ENCODE data around the gene ZNF652. TPM values are rescaled to one million over a fixed set of nuclear protein-coding genes. Genes with fewer than 3 reads are reported as not detected.

The ZNF652 gene
- total and polyA plus RNA-seq, 9 donors, result 12.6 to 34.7 (median 17.0) TPM

DNA sequence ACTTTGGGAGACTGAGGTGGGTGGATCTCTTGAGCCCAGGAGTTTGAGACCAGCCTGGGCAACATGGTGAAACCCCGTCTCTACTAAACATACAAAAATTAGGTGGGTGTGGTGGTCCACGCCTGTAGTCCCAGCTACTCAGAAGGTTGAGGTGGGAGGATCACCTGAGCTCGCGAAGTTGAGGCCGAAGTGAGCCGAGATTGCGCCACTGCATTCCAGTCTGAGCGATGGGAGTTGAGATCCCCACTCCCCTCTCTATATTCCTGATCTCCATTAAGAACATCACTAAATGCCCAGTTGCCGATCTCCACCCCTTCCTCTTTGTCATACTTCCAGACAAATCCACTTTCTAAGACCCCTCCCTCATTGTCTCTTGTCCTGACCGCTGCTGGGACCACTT lies 24.3 kb upstream of the ZNF652 start:
- DNase-seq, result no peak
- no peaks in the 10 kb centered on the region for H3K9me3 ChIP-seq (replicated peaks; ENCODE audit: control insufficient read depth, low read depth, low read length)
- H3K36me3 ChIP-seq (ENCODE audit: control insufficient read depth, insufficient read depth, low read length), result no peaks in the 10 kb centered on the region
- peaks cover 7% of the 10 kb centered on the region for H3K4me1 ChIP-seq (ENCODE audit: control insufficient read depth, insufficient read depth, low read length)
- no peak overlapping the region for H3K4me3 ChIP-seq (ENCODE audit: low read length)
- no peaks in the 10 kb centered on the region for H3K27me3 ChIP-seq (ENCODE audit: control insufficient read depth, insufficient read depth, low read length)
- WGBS (ENCODE audit: insufficient coverage), result 88% methylated on average over 4 of the region's 10 CpGs
- H3K27ac ChIP-seq (ENCODE audit: low read length), result no peak overlapping the region

DNA sequence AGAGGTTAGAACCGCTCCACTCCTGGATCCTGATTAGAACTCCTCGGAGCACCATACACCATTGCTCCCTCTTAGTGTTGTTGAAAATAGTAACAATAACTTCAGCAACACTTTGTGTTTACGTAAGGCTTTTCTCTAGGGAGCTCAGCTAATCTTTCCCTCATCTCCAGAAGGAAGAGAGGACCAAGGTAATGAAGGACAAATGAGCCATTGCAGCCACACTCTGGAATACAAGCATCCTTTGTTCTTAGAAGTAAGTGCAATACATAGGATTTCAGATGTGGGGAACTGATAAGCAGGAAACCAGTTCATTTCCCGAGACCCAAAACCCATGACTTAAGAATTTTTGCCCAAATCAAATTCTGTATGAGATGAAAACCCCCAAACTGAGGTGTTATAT lies 22.9 kb upstream of the ZNF652 start:
- H3K36me3 ChIP-seq (ENCODE audit: control insufficient read depth, insufficient read depth, low read length), result no peaks in the 10 kb centered on the region
- no peaks in the 10 kb centered on the region for H3K27me3 ChIP-seq (ENCODE audit: control insufficient read depth, insufficient read depth, low read length)
- H3K4me1 ChIP-seq (ENCODE audit: control insufficient read depth, insufficient read depth, low read length), result no peaks in the 10 kb centered on the region
- DNase-seq, result no peak
- WGBS (ENCODE audit: insufficient coverage), result no CpG with 5 or more reads among the region's 4 CpGs
- no peaks in the 10 kb centered on the region for H3K9me3 ChIP-seq (replicated peaks; ENCODE audit: control insufficient read depth, low read depth, low read length)
- H3K4me3 ChIP-seq (ENCODE audit: low read length), result no peak overlapping the region
- H3K27ac ChIP-seq (ENCODE audit: low read length), result no peak overlapping the region

DNA sequence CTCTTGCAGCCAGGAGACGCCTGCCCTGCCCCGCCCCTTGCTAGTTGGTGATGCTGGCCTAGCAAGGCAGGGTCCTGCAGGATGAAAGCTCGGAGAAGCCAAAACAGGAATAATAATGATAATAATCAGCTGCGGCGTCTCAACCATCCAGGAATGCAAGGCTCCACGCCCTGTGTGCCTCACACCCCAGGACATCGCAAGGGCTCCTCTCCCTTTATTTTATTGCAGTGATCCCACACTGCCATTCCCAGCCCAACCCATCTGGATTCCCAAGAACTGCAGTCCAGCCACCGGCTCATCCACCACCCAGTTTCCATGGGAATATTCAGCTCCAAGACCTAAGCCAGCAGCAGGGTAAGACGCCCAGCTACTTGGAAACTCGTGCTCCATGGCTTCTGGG lies 21.0 kb upstream of the ZNF652 start:
- no peaks in the 10 kb centered on the region for H3K4me1 ChIP-seq (ENCODE audit: control insufficient read depth, insufficient read depth, low read length)
- H3K27ac ChIP-seq (ENCODE audit: low read length), result no peak overlapping the region
- no peak for DNase-seq
- H3K4me3 ChIP-seq (ENCODE audit: low read length), result no peak overlapping the region
- no peaks in the 10 kb centered on the region for H3K27me3 ChIP-seq (ENCODE audit: control insufficient read depth, insufficient read depth, low read length)
- whole genome bisulfite sequencing (ENCODE audit: insufficient coverage), result 80% methylated on average over 10 of the region's 10 CpGs
- H3K36me3 ChIP-seq (ENCODE audit: control insufficient read depth, insufficient read depth, low read length), result no peaks in the 10 kb centered on the region
- H3K9me3 ChIP-seq (replicated peaks; ENCODE audit: control insufficient read depth, low read depth, low read length), result no peaks in the 10 kb centered on the region

DNA sequence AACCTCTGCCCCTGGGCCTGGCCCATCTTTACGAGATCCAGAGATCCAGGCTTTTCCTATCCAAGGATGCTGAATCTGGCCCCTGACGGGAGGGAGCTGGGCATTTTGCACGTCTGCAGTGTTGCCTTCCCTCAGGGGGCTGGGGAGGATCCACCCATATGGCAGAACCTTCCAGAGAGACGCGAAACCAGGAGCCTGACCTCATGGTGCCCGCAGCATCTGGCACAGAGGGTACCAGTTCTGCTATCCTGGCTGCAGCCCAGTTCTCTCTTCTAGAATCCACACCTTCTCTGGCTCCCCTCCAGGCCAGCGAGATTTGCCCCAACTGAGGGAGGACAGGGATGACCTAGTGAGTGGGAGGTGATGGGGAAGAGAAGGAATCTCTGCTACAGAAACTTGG lies 20.5 kb upstream of the ZNF652 start:
- no peak overlapping the region for H3K27ac ChIP-seq (ENCODE audit: low read length)
- no peaks in the 10 kb centered on the region for H3K4me1 ChIP-seq (ENCODE audit: control insufficient read depth, insufficient read depth, low read length)
- H3K9me3 ChIP-seq (replicated peaks; ENCODE audit: control insufficient read depth, low read depth, low read length), result no peaks in the 10 kb centered on the region
- H3K36me3 ChIP-seq (ENCODE audit: control insufficient read depth, insufficient read depth, low read length), result no peaks in the 10 kb centered on the region
- H3K27me3 ChIP-seq (ENCODE audit: control insufficient read depth, insufficient read depth, low read length), result no peaks in the 10 kb centered on the region
- no peak overlapping the region for H3K4me3 ChIP-seq (ENCODE audit: low read length)
- DNase-seq, result no peak
- 58% methylated on average over 6 of the region's 7 CpGs for WGBS (ENCODE audit: insufficient coverage)

DNA sequence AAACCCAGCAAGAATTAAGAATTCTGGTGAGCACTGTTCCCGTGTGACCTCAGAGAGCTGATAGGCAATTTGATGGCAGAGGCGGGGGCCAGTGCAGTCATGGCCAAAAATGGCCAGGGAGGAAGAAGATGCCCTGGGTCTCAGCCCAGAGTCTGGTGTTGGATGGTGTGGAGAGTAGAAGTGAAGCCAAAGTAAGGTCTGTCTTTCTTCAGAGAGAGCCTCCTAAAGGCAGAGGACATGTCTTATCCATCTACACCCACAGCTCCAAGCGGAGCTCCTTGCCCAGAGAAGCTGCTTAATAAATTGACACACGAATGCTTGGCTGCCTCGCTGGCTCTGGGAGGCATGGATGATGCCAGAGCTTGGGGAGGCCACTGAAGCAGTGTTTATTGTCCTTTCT lies 19.7 kb upstream of the ZNF652 start:
- H3K27ac ChIP-seq (ENCODE audit: low read length), result no peak overlapping the region
- 67% methylated on average over 2 of the region's 5 CpGs for WGBS (ENCODE audit: insufficient coverage)

DNA sequence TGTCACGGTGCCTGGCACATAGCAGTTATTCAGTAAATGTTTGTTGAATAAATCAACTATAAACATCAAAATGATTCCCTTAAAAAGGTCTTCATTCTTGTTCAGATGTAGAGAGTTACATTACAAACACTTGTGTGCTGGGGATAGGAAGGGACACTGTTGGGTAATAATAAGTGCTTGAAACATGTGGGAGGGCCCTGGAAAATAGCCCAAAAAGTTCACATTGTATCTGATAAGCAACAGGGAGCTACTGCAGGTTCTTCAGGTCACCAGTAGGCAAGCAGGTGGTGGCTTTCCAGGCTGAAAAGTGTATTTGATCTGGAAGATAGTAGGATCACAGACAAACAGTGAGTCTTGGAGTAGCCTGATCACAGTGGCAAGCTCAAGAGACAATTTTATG lies 19.0 kb upstream of the ZNF652 start:
- Histone ChIP-seq H3K4me3 (ENCODE audit: low read length) (no peak overlapping the region), H3K36me3 (ENCODE audit: control insufficient read depth, insufficient read depth, low read length) (no peaks in the 10 kb centered on the region), H3K27ac (ENCODE audit: low read length) (no peak overlapping the region), H3K27me3 (ENCODE audit: control insufficient read depth, insufficient read depth, low read length) (no peaks in the 10 kb centered on the region), H3K9me3 (replicated peaks; ENCODE audit: control insufficient read depth, low read depth, low read length) (no peaks in the 10 kb centered on the region), H3K4me1 (ENCODE audit: control insufficient read depth, insufficient read depth, low read length) (no peaks in the 10 kb centered on the region)
- DNase-seq, result no peak
- no CpG with 5 or more reads among the region's 1 CpG for WGBS (ENCODE audit: insufficient coverage)

More for the DNA sequence above, 19.7 kb upstream of the ZNF652 start:
- no peaks in the 10 kb centered on the region for H3K36me3 ChIP-seq (ENCODE audit: control insufficient read depth, insufficient read depth, low read length)
- H3K9me3 ChIP-seq (replicated peaks; ENCODE audit: control insufficient read depth, low read depth, low read length), result no peaks in the 10 kb centered on the region
- no peak for DNase-seq
- no peaks in the 10 kb centered on the region for H3K27me3 ChIP-seq (ENCODE audit: control insufficient read depth, insufficient read depth, low read length)
- H3K4me3 ChIP-seq (ENCODE audit: low read length), result no peak overlapping the region
- H3K4me1 ChIP-seq (ENCODE audit: control insufficient read depth, insufficient read depth, low read length), result no peaks in the 10 kb centered on the region

DNA sequence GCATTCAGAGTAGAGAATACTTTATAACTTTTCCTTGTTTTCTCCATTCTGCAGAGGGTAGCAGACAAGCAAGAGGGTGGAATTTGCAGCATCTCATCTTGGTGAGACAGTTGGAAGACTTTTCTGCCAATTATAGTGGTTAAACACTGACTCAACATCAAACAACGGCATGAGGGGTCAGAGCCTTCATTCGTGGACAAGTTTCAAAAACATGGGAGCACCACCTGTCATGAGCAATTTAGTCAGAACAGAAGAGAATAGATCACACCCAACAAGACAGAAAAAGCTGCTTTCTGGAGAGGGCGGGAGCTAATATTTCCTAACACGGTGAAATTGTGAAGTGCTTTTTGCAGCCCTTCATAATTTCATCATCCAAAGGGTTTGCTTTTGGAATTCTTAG lies 17.9 kb upstream of the ZNF652 start:
- WGBS (ENCODE audit: insufficient coverage), result no CpG with 5 or more reads among the region's 4 CpGs
- H3K27ac ChIP-seq (ENCODE audit: low read length), result no peak overlapping the region
- no peaks in the 10 kb centered on the region for H3K4me1 ChIP-seq (ENCODE audit: control insufficient read depth, insufficient read depth, low read length)

DNA sequence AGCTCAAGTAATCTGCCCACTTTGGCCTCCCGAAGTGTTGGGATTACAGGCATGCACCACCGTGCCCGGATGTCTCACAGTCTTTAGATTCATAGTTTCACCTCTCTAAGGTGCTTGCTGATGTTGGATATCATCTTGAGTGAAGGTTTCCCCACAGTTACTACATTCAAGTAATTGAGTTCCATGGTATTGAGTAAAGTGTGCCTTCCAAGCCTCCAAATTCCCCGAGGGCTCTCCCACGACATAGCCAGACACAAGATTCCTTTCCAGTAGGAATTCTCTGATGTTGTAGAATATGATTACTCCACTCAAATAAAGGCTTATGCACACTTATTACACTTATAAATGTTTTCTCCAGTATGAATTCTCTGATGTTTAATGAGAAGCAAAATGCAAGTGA lies 16.3 kb upstream of the ZNF652 start:
- no CpG with 5 or more reads among the region's 5 CpGs for WGBS (ENCODE audit: insufficient coverage)
- Histone ChIP-seq H3K9me3 (replicated peaks; ENCODE audit: control insufficient read depth, low read depth, low read length) (no peaks in the 10 kb centered on the region), H3K36me3 (ENCODE audit: control insufficient read depth, insufficient read depth, low read length) (no peaks in the 10 kb centered on the region), H3K27me3 (ENCODE audit: control insufficient read depth, insufficient read depth, low read length) (no peaks in the 10 kb centered on the region), H3K4me3 (ENCODE audit: low read length) (no peak overlapping the region), H3K4me1 (ENCODE audit: control insufficient read depth, insufficient read depth, low read length) (no peaks in the 10 kb centered on the region), H3K27ac (ENCODE audit: low read length) (no peak overlapping the region)
- no peak for DNase-seq

More for the DNA sequence above, 17.9 kb upstream of the ZNF652 start:
- no peaks in the 10 kb centered on the region for H3K9me3 ChIP-seq (replicated peaks; ENCODE audit: control insufficient read depth, low read depth, low read length)
- H3K36me3 ChIP-seq (ENCODE audit: control insufficient read depth, insufficient read depth, low read length), result no peaks in the 10 kb centered on the region
- H3K4me3 ChIP-seq (ENCODE audit: low read length), result no peak overlapping the region
- no peak for DNase-seq
- no peaks in the 10 kb centered on the region for H3K27me3 ChIP-seq (ENCODE audit: control insufficient read depth, insufficient read depth, low read length)

DNA sequence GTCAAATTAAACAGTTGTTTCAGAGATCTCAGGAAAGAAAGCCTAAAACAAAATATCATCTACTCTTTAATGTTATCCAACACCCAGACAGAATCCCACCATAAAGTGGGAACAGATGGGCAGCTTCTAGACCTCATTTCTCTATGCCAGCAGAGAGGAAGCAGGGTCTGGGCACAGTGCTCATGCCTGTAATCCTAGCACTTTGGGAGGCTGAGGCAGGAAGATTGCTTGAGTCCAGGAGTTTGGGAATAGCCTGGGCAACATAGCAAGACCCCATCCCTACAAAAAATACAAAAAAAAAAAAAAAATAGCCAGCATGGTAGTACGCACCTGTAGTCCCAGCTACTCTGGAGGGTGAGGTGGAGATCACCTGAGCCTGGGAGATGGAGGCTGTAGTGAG lies 13.5 kb upstream of the ZNF652 start:
- no peak overlapping the region for H3K4me3 ChIP-seq (ENCODE audit: low read length)
- H3K27me3 ChIP-seq (ENCODE audit: control insufficient read depth, insufficient read depth, low read length), result no peaks in the 10 kb centered on the region
- no CpG with 5 or more reads among the region's 1 CpG for WGBS (ENCODE audit: insufficient coverage)
- H3K9me3 ChIP-seq (replicated peaks; ENCODE audit: control insufficient read depth, low read depth, low read length), result no peaks in the 10 kb centered on the region
- H3K27ac ChIP-seq (ENCODE audit: low read length), result no peak overlapping the region
- peaks cover 4% of the 10 kb centered on the region for H3K4me1 ChIP-seq (ENCODE audit: control insufficient read depth, insufficient read depth, low read length)
- no peaks in the 10 kb centered on the region for H3K36me3 ChIP-seq (ENCODE audit: control insufficient read depth, insufficient read depth, low read length)
- no peak for DNase-seq

DNA sequence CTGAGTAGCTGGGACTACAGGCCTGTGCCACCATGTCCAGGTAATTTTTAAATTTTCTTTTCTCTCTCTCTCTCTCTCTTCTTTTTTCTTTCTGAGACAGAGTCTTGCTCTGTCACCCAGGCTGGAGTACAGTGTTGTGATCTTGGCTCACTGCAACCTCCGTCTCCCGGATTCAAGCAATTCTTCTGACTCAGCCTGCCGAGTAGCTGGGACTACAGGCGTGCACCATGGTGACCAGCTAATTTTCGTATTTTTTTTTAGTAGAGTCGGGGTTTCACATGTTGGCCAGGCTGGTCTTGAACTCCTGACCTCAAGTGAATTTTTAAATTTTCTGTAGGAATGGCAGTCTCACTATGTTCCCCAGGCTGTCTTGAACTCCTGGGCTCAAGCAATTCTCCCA lies 11.1 kb upstream of the ZNF652 start:
- Histone ChIP-seq H3K27me3 (ENCODE audit: control insufficient read depth, insufficient read depth, low read length) (no peaks in the 10 kb centered on the region), H3K27ac (ENCODE audit: low read length) (no peak overlapping the region), H3K4me1 (ENCODE audit: control insufficient read depth, insufficient read depth, low read length) (peaks cover 4% of the 10 kb centered on the region), H3K4me3 (ENCODE audit: low read length) (no peak overlapping the region), H3K9me3 (replicated peaks; ENCODE audit: control insufficient read depth, low read depth, low read length) (no peaks in the 10 kb centered on the region), H3K36me3 (ENCODE audit: control insufficient read depth, insufficient read depth, low read length) (no peaks in the 10 kb centered on the region)
- 87% methylated on average over 5 of the region's 6 CpGs for WGBS (ENCODE audit: insufficient coverage)
- DNase-seq, result no peak

DNA sequence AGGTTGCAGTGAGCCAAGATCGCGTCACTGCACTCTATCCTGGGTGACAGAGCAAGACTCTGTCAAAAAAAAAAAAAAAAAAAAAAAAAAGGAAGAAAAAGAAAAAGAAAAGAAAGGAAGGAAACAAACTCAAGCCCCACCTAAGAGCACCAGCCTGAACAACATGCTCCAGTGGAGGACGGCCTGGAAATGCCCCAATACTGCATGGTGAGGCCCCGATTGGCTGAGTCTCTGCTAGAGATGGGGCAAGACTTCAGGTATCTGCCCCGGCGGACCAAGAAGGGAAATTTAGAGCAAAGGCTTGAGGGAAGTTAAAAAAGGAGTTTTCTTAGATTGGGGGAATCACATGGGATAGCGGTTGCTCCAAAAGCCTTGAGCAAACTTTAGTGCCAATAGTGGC lies 10.4 kb upstream of the ZNF652 start:
- no peaks in the 10 kb centered on the region for H3K36me3 ChIP-seq (ENCODE audit: control insufficient read depth, insufficient read depth, low read length)
- H3K9me3 ChIP-seq (replicated peaks; ENCODE audit: control insufficient read depth, low read depth, low read length), result no peaks in the 10 kb centered on the region
- no peak overlapping the region for H3K4me3 ChIP-seq (ENCODE audit: low read length)
- no peaks in the 10 kb centered on the region for H3K27me3 ChIP-seq (ENCODE audit: control insufficient read depth, insufficient read depth, low read length)
- WGBS (ENCODE audit: insufficient coverage), result 76% methylated on average over 4 of the region's 7 CpGs
- no peak for DNase-seq
- H3K27ac ChIP-seq (ENCODE audit: low read length), result no peak overlapping the region
- peaks cover 4% of the 10 kb centered on the region for H3K4me1 ChIP-seq (ENCODE audit: control insufficient read depth, insufficient read depth, low read length)

Data from muscle of leg (tissue), 11 donors.